ENCODE data around the gene TSC22D1.

The TSC22D1 gene

GRCh38 chr13:44416744-44417143, 159.4 kb downstream of the TSC22D1 start:
- Histone ChIP-seq H3K36me3 (ENCODE audit: control insufficient read depth, insufficient read depth, low read length) (no peaks in the 10 kb centered on the region), H4K8ac (ENCODE audit: low read depth, low read length) (no peak overlapping the region), H3K18ac (ENCODE audit: low read length) (no peak overlapping the region), H3K56ac (ENCODE audit: low read length) (no peak overlapping the region), H3K79me1 (ENCODE audit: low read length) (no peaks in the 10 kb centered on the region), H2AK5ac (ENCODE audit: low read length) (no peak overlapping the region), H3K79me2 (ENCODE audit: control insufficient read depth, insufficient read depth, low read length) (no peaks in the 10 kb centered on the region), H2BK5ac (ENCODE audit: low read length) (no peak overlapping the region), H3K4ac (ENCODE audit: low read depth, low read length) (no peak overlapping the region), H3K9ac (ENCODE audit: low read length) (no peak overlapping the region), H3K4me3 (ENCODE audit: low read length) (no peak overlapping the region), H3K27me3 (ENCODE audit: insufficient read depth, low read length, poor library complexity) (no peaks in the 10 kb centered on the region), H3K4me1 (ENCODE audit: control insufficient read depth, low read depth, low read length) (peaks cover 13% of the 10 kb centered on the region), H3K23ac (ENCODE audit: low read length) (no peak overlapping the region), H3K4me2 (ENCODE audit: low read length) (no peak overlapping the region), H4K5ac (ENCODE audit: low read length) (no peak overlapping the region), H3K27ac (ENCODE audit: low read depth, low read length) (no peak overlapping the region), H2BK120ac (ENCODE audit: low read depth, low read length) (no peak overlapping the region), H2BK15ac (replicated peaks; ENCODE audit: low read depth) (no peak overlapping the region)
- DNase-seq: no peak
- WGBS (ENCODE audit: extremely low coverage, insufficient coverage, low lambda C conversion rate): no CpG with 5 or more reads among the region's 6 CpGs

DNA sequence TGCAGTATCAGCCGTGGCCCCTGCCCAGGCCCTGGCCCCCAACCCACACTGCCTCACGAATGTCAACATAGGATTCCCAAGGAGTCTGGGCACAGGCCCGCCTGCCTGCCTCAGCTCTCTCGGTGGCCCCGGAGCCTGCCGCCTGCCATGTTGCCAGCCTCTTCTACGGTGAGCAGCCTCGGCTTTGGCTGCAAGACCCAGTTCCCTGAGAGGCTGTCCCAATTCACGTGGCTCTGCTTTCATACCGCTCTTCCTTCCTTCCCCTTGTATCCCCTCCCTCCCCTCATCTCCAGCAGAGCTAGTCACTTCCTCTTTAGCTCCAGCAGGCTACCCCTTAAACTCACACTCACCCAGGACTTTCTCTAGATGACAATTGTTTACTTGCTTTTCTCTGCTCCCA, 159.8 kb downstream of the TSC22D1 start:
- no peak overlapping the region for H3K4me3 ChIP-seq (ENCODE audit: low read length)
- peak; percentile 53 for DNase-seq
- peaks cover 13% of the 10 kb centered on the region for H3K4me1 ChIP-seq (ENCODE audit: control insufficient read depth, low read depth, low read length)
- peak overlapping the region; percentile 26 for H3K56ac ChIP-seq (ENCODE audit: low read length)
- no peak overlapping the region for H3K23ac ChIP-seq (ENCODE audit: low read length)
- no peak overlapping the region for H3K4me2 ChIP-seq (ENCODE audit: low read length)
- no peaks in the 10 kb centered on the region for H3K36me3 ChIP-seq (ENCODE audit: control insufficient read depth, insufficient read depth, low read length)
- H2BK15ac ChIP-seq (replicated peaks; ENCODE audit: low read depth): no peak overlapping the region
- H3K79me1 ChIP-seq (ENCODE audit: low read length): no peaks in the 10 kb centered on the region
- H4K8ac ChIP-seq (ENCODE audit: low read depth, low read length): no peak overlapping the region
- no peak overlapping the region for H2BK120ac ChIP-seq (ENCODE audit: low read depth, low read length)
- WGBS (ENCODE audit: extremely low coverage, insufficient coverage, low lambda C conversion rate): no CpG with 5 or more reads among the region's 10 CpGs
- no peak overlapping the region for H2AK5ac ChIP-seq (ENCODE audit: low read length)
- peak overlapping the region; percentile 33 for H3K18ac ChIP-seq (ENCODE audit: low read length)
- H3K27me3 ChIP-seq (ENCODE audit: insufficient read depth, low read length, poor library complexity): no peaks in the 10 kb centered on the region
- H4K5ac ChIP-seq (ENCODE audit: low read length): no peak overlapping the region
- H3K79me2 ChIP-seq (ENCODE audit: control insufficient read depth, insufficient read depth, low read length): no peaks in the 10 kb centered on the region
- no peak overlapping the region for H3K9ac ChIP-seq (ENCODE audit: low read length)
- H3K4ac ChIP-seq (ENCODE audit: low read depth, low read length): no peak overlapping the region
- no peak overlapping the region for H2BK5ac ChIP-seq (ENCODE audit: low read length)
- no peak overlapping the region for H3K27ac ChIP-seq (ENCODE audit: low read depth, low read length)

- peaks cover 12% of the 10 kb centered on the region for H3K4me1 ChIP-seq (ENCODE audit: control insufficient read depth, low read depth, low read length)
- H4K5ac ChIP-seq (ENCODE audit: low read length): no peak overlapping the region
- no peak for DNase-seq
- H3K18ac ChIP-seq (ENCODE audit: low read length): no peak overlapping the region
- H3K4me2 ChIP-seq (ENCODE audit: low read length): no peak overlapping the region
- no peak overlapping the region for H3K23ac ChIP-seq (ENCODE audit: low read length)
- H4K8ac ChIP-seq (ENCODE audit: low read depth, low read length): no peak overlapping the region
- H3K56ac ChIP-seq (ENCODE audit: low read length): peak overlapping the region; percentile 26
- H2AK5ac ChIP-seq (ENCODE audit: low read length): peak overlapping the region; percentile 40
- no CpG with 5 or more reads among the region's 15 CpGs for WGBS (ENCODE audit: extremely low coverage, insufficient coverage, low lambda C conversion rate)
- H3K4me3 ChIP-seq (ENCODE audit: low read length): no peak overlapping the region
- no peak overlapping the region for H3K27ac ChIP-seq (ENCODE audit: low read depth, low read length)
- H3K36me3 ChIP-seq (ENCODE audit: control insufficient read depth, insufficient read depth, low read length): no peaks in the 10 kb centered on the region
- no peak overlapping the region for H2BK15ac ChIP-seq (replicated peaks; ENCODE audit: low read depth)
- no peak overlapping the region for H2BK120ac ChIP-seq (ENCODE audit: low read depth, low read length)
- no peaks in the 10 kb centered on the region for H3K79me2 ChIP-seq (ENCODE audit: control insufficient read depth, insufficient read depth, low read length)
- H3K79me1 ChIP-seq (ENCODE audit: low read length): no peaks in the 10 kb centered on the region
- no peak overlapping the region for H3K4ac ChIP-seq (ENCODE audit: low read depth, low read length)
- H3K27me3 ChIP-seq (ENCODE audit: insufficient read depth, low read length, poor library complexity): no peaks in the 10 kb centered on the region
- H3K9ac ChIP-seq (ENCODE audit: low read length): no peak overlapping the region
- peak overlapping the region; percentile 36 for H2BK5ac ChIP-seq (ENCODE audit: low read length)
These were observed 160.3 kb downstream of the TSC22D1 start for GRCh38 chr13:44415815-44416214.

- H3K4me2 ChIP-seq (ENCODE audit: low read length): no peak overlapping the region
- peaks cover 10% of the 10 kb centered on the region for H3K4me1 ChIP-seq (ENCODE audit: control insufficient read depth, low read depth, low read length)
- no peaks in the 10 kb centered on the region for H3K27me3 ChIP-seq (ENCODE audit: insufficient read depth, low read length, poor library complexity)
- no CpG with 5 or more reads among the region's 26 CpGs for WGBS (ENCODE audit: extremely low coverage, insufficient coverage, low lambda C conversion rate)
- H3K18ac ChIP-seq (ENCODE audit: low read length): no peak overlapping the region
- H3K9ac ChIP-seq (ENCODE audit: low read length): no peak overlapping the region
- DNase-seq: no peak
- H3K36me3 ChIP-seq (ENCODE audit: control insufficient read depth, insufficient read depth, low read length): no peaks in the 10 kb centered on the region
- H3K4me3 ChIP-seq (ENCODE audit: low read length): no peak overlapping the region
- H2BK5ac ChIP-seq (ENCODE audit: low read length): no peak overlapping the region
- no peak overlapping the region for H3K4ac ChIP-seq (ENCODE audit: low read depth, low read length)
- no peak overlapping the region for H3K27ac ChIP-seq (ENCODE audit: low read depth, low read length)
- no peak overlapping the region for H4K8ac ChIP-seq (ENCODE audit: low read depth, low read length)
- no peak overlapping the region for H3K23ac ChIP-seq (ENCODE audit: low read length)
- no peak overlapping the region for H3K56ac ChIP-seq (ENCODE audit: low read length)
- no peaks in the 10 kb centered on the region for H3K79me2 ChIP-seq (ENCODE audit: control insufficient read depth, insufficient read depth, low read length)
- H2BK15ac ChIP-seq (replicated peaks; ENCODE audit: low read depth): no peak overlapping the region
- H3K79me1 ChIP-seq (ENCODE audit: low read length): no peaks in the 10 kb centered on the region
- no peak overlapping the region for H2AK5ac ChIP-seq (ENCODE audit: low read length)
- no peak overlapping the region for H4K5ac ChIP-seq (ENCODE audit: low read length)
- no peak overlapping the region for H2BK120ac ChIP-seq (ENCODE audit: low read depth, low read length)
These were observed 161.4 kb downstream of the TSC22D1 start for GRCh38 chr13:44414716-44415115.

- WGBS (ENCODE audit: extremely low coverage, insufficient coverage, low lambda C conversion rate): no CpG with 5 or more reads among the region's 13 CpGs
These were observed 163.0 kb downstream of the TSC22D1 start for GRCh38 chr13:44413095-44413494.

GRCh38 chr13:44412346-44412935, 163.7 kb downstream of the TSC22D1 start:
- Histone ChIP-seq H3K27me3 (ENCODE audit: insufficient read depth, low read length, poor library complexity) (no peaks in the 10 kb centered on the region), H3K79me2 (ENCODE audit: control insufficient read depth, insufficient read depth, low read length) (no peaks in the 10 kb centered on the region), H2BK120ac (ENCODE audit: low read depth, low read length) (no peak overlapping the region), H3K23ac (ENCODE audit: low read length) (no peak overlapping the region), H3K27ac (ENCODE audit: low read depth, low read length) (peak overlapping the region; percentile 32), H3K9ac (ENCODE audit: low read length) (peak overlapping the region; percentile 12), H4K5ac (ENCODE audit: low read length) (no peak overlapping the region), H2AK5ac (ENCODE audit: low read length) (no peak overlapping the region), H3K4me3 (ENCODE audit: low read length) (no peak overlapping the region), H4K8ac (ENCODE audit: low read depth, low read length) (no peak overlapping the region), H2BK15ac (replicated peaks; ENCODE audit: low read depth) (no peak overlapping the region), H3K18ac (ENCODE audit: low read length) (peak overlapping the region; percentile 2), H3K79me1 (ENCODE audit: low read length) (no peaks in the 10 kb centered on the region), H3K56ac (ENCODE audit: low read length) (peak overlapping the region; percentile 68), H3K4me2 (ENCODE audit: low read length) (no peak overlapping the region), H3K36me3 (ENCODE audit: control insufficient read depth, insufficient read depth, low read length) (no peaks in the 10 kb centered on the region), H2BK5ac (ENCODE audit: low read length) (peak overlapping the region; percentile 60), H3K4me1 (ENCODE audit: control insufficient read depth, low read depth, low read length) (peaks cover 10% of the 10 kb centered on the region), H3K4ac (ENCODE audit: low read depth, low read length) (peak overlapping the region; percentile 26)
- peak; percentile 19 for DNase-seq
- no CpG with 5 or more reads among the region's 16 CpGs for WGBS (ENCODE audit: extremely low coverage, insufficient coverage, low lambda C conversion rate)

More at GRCh38 chr13:44413095-44413494, 163.0 kb downstream of the TSC22D1 start:
- no peak for DNase-seq
- H4K8ac ChIP-seq (ENCODE audit: low read depth, low read length): no peak overlapping the region
- no peaks in the 10 kb centered on the region for H3K36me3 ChIP-seq (ENCODE audit: control insufficient read depth, insufficient read depth, low read length)
- H3K18ac ChIP-seq (ENCODE audit: low read length): no peak overlapping the region
- H3K4me1 ChIP-seq (ENCODE audit: control insufficient read depth, low read depth, low read length): peaks cover 10% of the 10 kb centered on the region
- H3K4ac ChIP-seq (ENCODE audit: low read depth, low read length): no peak overlapping the region
- no peaks in the 10 kb centered on the region for H3K79me2 ChIP-seq (ENCODE audit: control insufficient read depth, insufficient read depth, low read length)
- no peak overlapping the region for H2BK120ac ChIP-seq (ENCODE audit: low read depth, low read length)
- H3K4me3 ChIP-seq (ENCODE audit: low read length): no peak overlapping the region
- H3K27me3 ChIP-seq (ENCODE audit: insufficient read depth, low read length, poor library complexity): no peaks in the 10 kb centered on the region
- no peak overlapping the region for H4K5ac ChIP-seq (ENCODE audit: low read length)
- H3K4me2 ChIP-seq (ENCODE audit: low read length): no peak overlapping the region
- H3K9ac ChIP-seq (ENCODE audit: low read length): no peak overlapping the region
- no peak overlapping the region for H3K27ac ChIP-seq (ENCODE audit: low read depth, low read length)
- no peak overlapping the region for H3K23ac ChIP-seq (ENCODE audit: low read length)
- H2BK5ac ChIP-seq (ENCODE audit: low read length): no peak overlapping the region
- H2AK5ac ChIP-seq (ENCODE audit: low read length): no peak overlapping the region
- no peaks in the 10 kb centered on the region for H3K79me1 ChIP-seq (ENCODE audit: low read length)
- H2BK15ac ChIP-seq (replicated peaks; ENCODE audit: low read depth): no peak overlapping the region
- no peak overlapping the region for H3K56ac ChIP-seq (ENCODE audit: low read length)

All from mesendoderm (in vitro differentiated cells).